Skin of body (tissue), 2 donors: ENCODE results near the gene MSH4. TPM values are rescaled to one million over a fixed set of nuclear protein-coding genes. Genes with fewer than 3 reads are reported as not detected.
"Not testable (repeated sequence)": the region's sequence is repeated elsewhere in the genome, so short reads cannot be mapped to it uniquely, and the experiment has no call there.

Source experiments
- DNase-seq: peaks from one replicate; lab custom pipeline; 2025; lab: John Stamatoyannopoulos, UW
- total RNA-seq: library from RNA; depleted of rRNA; stranded (reverse); fragments of >200 nt; gene quantifications from one replicate; pipeline ENCODE4 v1.2.3, GENCODE V29; 2014

Gene MSH4
- 0.39 TPM for total RNA-seq

DNA sequence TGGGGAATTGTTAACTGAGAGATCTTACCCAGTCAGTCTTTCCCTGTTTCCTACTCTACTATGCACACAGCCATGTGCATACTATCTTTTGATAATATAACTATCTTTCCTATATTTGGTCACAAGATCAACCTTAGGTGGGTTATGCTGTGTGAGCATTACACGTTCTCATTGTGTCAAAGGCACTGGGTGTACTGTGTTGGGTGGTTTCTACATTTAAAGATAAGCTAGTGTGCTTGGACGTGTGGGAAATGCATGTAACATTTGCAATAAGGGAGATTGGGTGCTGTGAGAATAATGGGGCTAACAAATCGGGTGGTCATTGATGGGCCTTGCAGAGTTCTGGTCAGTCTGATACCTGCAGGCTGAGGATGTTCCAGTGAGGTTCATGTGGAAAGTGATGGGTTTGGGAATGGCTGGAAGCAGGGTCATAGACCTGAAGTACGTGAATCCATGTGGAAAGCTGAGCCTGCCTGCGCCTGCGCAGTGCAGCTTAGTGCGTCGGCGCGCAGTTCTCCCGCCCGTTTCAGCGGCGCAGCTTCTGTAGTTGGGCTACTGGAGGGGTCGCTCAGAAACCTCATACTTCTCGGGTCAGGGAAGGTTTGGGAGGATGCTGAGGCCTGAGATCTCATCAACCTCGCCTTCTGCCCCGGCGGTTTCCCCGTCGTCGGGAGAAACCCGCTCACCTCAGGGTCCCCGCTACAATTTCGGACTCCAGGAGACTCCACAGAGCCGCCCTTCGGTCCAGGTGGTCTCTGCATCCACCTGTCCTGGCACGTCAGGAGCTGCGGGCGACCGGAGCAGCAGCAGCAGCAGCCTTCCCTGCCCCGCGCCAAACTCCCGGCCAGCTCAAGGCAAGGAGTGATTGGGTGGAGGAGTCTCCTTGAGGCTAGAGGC lies at the start of gene MSH4:
Gene MSH4 (plus strand): TSS at position 507 of the 897 bp plus-strand sequence. CDS start 104 bp downstream, at position 611.
- no peak for DNase-seq

GRCh38 chr1:75757210-75757609 lies 39.5 kb upstream of the MSH4 start:
- DNase-seq: not testable (repeated sequence)

DNA sequence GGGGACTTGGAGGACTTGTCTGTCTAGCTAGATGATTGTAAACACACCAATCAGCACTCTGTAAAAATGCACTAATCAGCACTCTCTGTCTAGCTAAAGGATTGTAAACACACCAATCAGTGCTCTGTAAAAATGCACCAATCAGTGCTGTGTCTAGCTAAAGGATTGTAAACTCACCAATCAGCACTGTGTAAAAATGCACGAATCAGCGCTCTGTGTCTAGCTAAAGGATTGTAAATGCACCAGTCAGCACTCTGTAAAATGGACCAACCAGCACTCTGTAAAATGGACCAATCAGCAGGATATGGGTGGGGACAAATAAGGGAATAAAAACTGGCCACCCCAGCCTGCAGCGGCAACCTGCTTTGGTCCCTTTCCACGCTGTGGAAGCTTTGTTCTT lies 38.1 kb upstream of the MSH4 start:
- DNase-seq: not testable (repeated sequence)

DNA sequence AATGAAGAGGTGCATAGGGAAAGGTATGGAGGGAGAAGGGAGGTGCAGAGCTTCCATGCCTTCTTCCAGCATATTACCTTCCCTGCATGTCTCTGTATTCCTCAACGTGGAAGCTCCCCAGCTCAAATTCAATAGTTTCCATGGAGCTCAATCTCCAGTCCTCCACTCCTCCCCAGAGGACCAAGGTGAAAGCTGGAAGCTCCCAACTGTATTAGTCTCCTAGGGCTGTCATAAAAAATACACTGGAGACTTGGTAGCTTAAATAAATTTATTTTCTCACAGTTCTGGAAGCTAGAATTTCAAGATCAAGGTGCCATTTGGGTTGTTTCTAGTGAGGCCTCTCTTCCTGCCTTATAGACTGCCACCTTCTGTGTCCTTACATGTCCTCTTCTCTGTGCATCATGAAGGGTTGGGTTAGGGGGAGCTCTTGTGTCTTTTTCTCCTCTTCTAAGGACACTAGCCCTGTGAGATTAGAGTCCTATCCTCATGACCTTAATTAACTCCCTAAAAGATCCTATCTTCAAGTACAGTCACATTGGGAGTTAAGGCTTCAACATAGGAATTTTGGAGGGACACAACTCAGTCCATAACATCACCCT lies 32.5 kb upstream of the MSH4 start:
- no peak for DNase-seq

DNA sequence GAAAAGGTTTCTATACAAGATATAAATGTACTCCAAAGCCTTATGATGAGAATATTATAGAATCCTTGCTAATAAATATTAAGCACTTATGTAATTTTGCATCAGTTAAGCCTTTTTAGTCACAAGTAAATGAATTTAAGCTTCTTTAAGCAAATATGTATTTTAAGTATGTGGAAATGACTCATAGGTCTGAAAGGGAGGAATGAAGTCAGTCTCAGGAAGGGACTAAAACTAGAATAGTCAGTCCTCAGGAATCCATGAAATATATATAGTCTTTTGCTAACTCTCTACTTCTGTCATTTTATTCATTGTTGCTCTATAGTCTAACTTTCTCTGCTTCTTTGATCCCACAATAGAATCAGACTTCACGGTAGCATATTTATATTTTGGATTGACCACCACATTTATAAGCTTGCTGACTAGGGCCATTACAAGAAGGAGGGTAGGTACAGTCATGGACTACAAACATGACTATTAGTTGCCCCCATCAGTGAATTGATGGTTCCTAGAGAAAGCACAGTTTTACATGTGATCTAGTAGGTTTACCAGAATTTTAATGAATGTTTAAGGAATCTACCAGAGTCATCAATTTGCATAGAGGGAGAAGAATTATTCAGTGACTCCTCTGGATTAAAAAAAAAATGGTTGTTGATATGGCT lies 30.9 kb upstream of the MSH4 start:
- DNase-seq: no peak

DNA sequence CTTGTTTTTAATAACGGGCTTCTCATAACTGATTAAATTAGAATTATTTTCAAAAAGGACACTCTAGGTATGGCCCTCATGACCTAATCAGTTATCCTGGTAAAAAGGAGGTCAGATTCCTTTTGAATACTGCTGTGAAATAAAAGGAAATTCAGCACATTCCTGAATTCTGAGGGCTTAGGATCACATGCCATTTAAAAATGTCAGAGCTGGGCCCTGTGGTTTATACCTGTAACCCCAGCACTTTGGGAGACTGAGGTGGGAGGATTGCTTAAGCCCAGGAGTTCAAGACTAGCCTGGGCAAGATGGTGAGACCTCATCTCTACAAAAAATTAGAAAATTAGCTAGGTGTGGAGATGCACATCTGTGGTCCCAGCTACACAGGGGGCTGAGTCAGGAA lies 28.7 kb upstream of the MSH4 start:
- no peak for DNase-seq

DNA sequence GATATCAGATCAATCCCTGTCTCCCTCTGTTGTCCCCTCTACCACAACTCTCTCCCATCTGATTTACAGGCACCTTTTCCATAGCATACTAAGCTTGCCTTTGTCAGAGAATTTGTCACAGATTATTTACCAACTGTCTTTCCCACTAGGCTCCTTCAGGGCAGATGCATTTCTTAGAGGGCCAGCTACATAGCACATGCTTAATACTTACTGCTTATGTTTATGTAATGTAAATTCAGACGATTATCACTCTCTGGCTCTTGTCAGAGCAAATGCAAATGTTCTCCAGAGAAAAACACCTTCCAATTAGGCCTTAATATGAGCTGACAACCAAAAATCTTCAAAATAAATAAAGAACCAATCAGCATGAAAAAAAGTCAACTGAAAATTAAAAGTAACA lies 25.9 kb upstream of the MSH4 start:
- no peak for DNase-seq

- DNase-seq: no peak
Observed at GRCh38 chr1:75771978-75772377, 24.7 kb upstream of the MSH4 start.

DNA sequence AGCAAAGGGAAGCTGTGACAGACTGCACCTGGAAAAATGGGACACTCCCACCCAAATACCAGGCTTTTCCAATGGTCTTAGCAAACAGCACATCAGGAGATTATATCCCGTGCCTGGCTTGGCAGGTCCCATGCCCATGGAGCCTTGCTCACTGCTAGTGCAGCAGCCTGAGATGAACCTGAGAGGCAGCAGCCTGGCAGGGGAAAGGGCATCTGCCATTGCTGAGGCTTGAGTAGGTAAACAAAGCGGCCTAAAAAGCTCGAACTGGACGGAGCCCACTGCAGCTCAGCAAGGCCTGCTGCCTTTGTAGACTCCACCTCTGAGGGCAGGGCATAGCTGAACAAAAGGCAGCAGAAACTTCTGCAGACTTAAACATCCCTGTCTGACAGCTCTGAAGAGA lies 18.9 kb upstream of the MSH4 start:
- not testable (repeated sequence) for DNase-seq

DNA sequence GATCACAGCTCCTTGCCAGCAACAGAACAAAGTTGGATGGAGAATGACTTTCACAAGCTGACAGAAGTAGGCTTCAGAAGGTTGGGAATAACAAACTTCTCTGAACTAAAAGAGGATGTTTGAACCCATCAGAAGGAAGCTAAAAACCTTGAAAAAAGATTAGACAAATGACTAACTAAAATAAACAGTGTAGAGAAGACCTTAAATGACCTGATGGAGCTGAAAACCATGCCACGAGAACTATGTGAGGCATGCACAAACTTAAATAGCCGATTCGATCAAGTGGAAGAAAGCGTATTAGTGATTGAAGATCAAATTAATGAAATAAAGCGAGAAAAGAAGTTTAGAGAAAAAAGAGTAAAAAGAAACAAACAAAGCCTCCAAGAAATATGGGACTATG lies 18.0 kb upstream of the MSH4 start:
- not testable (repeated sequence) for DNase-seq

- not testable (repeated sequence) for DNase-seq
Observed at GRCh38 chr1:75780183-75780582, 16.5 kb upstream of the MSH4 start.

DNA sequence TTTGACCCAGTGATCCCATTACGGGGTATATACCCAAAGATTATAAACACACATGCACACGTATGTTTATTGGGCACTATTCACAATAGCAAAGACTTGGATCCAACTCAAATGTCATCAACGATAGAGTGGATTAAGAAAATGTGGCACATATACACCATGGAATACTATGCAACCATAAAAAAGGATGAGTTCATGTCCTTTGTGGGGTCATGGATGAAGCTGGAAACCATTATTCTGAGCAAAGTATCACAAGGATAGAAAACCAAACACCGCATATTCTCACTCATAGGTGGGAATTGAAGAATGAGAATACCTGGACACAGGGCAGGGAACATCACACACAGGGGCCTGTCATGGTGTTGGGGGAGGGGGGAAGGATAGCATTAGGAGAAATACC lies 12.8 kb upstream of the MSH4 start:
- not testable (repeated sequence) for DNase-seq

- DNase-seq: peak; percentile 8
Observed at GRCh38 chr1:75785320-75785982, 11.2 kb upstream of the MSH4 start.

DNA sequence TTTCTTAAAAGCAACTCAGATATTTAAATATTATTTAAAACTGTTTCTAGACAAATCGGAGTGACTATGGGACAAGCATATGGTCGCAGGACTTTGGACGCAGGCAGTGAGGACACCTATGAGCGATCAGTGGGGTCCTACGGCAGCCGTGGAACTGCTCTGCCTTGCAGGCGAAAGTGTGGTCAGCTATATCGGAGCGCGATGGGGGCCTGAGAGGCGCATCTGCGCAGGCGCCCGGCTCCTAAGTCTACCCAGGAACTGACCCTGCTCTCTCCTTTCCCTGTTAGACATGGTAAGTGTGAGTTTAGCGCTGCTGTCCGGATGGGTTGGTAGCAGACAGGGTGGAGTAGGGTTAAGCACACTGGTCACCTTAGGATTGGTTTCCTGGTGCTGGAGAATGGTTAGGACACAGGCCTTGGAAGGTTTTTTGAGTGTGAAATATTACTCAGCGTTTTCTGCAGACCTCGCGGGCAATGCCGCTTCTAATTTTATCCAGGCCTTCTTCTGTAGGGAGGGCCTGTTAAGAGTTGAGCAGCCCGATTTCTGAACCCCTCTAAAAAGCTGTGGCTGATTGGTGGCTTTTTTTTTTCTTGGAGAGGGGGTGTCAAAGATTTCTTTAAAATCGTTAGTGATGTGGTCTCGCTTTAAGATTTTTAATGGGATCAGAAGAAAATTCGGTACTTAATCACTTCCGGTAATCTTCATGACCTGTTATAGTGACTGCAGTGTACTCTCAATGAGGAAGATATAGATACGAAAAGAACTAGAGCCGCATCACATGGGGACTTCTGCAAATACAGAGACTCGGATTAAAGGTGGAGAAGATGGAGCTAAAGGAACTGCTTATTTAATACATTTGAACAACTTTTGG lies 10.5 kb upstream of the MSH4 start, which contains the start of gene RABGGTB:
Gene RABGGTB (plus strand): TSS at position 274 of the 871 bp plus-strand sequence. CDS start 16 bp downstream, at position 290.
- peak; percentile 96 for DNase-seq

DNA sequence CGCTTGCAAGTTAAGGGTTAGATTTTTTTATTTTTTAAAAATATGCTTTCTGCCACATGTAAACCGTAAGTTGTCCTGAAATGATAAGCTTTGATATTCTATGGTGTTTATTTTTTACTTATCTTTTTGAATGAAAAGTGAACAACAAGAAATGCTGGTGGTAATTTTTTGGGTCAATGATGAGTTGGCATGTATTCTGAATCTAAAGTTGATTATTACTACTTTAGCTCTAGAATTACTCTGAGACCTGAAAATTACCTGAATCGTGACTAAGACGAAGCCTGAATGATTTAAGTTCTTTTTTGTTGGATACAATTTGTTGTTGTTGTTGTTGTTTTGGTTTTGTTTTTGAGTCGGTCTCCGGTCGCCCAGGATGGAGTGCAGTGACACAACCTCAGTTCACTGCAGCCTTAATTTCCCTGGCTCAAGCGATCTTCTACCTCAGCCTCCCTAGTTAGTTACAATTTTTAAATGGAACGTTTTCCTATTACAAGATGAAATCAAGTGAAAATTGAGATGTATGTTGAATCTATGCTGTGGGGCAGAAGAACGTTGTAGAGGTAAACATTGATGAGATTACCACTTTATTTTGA lies 9.7 kb upstream of the MSH4 start:
- no peak for DNase-seq

GRCh38 chr1:75787524-75787923 lies 9.2 kb upstream of the MSH4 start:
- DNase-seq: no peak

GRCh38 chr1:75789988-75790387 lies 6.7 kb upstream of the MSH4 start:
- no peak for DNase-seq

DNA sequence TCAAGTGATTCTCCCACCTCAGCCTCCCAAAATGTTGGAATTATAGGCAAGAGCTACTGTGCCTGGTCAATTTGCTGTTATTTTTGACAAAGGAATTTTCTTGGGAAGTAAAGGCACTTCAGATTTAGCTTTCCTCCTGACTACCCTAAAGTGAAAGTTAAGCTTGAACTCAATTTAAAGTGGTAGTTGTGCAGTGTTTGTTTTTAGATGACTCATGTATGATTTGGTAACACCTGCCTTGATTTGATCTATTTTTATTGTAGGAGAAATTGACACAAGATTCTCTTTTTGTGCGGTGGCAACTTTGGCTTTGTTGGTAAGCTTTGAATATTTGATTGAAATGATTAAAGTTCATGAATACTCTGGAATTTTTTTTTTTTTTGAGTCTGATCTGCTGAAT lies 5.7 kb upstream of the MSH4 start:
- DNase-seq: no peak

GRCh38 chr1:75792091-75792490 lies 4.6 kb upstream of the MSH4 start:
- no peak for DNase-seq

DNA sequence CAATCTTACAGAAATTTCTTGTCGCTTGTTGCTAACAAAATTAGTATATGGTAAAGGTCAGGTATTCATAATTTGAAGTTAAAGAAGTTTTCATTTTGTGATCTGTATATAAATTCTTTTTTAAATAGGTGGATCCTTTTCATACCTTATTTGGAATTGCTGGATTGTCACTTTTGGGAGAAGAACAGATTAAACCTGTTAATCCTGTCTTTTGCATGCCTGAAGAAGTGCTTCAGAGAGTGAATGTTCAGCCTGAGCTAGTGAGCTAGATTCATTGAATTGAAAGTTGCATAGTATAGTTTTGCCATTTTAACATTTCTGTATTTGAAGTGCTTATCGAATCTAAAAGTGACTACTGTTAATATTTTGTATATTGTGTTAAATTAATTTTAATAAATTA lies 2.3 kb upstream of the MSH4 start:
- DNase-seq: no peak
